Right kidney (tissue), 1 donor: ENCODE results near the gene C19orf25.
A peak's percentile ranks its signal among the peaks of the same experiment; 100 is the strongest.
"Not testable (repeated sequence)": the region's sequence is repeated elsewhere in the genome, so short reads cannot be mapped to it uniquely, and the experiment has no call there.

Source experiments
- DNase-seq: peaks from one replicate; pipeline ENCODE4 v3.0.0-alpha.2; 2016

Gene C19orf25

GRCh38 chr19:1482361-1483130 is 3.5 kb upstream of the C19orf25 start:
- DNase-seq, result no peak

GRCh38 chr19:1481893-1482360 is 2.9 kb upstream of the C19orf25 start:
- no peak for DNase-seq

- DNase-seq, result no peak
Measured at GRCh38 chr19:1481224-1481892, 2.3 kb upstream of the C19orf25 start.

GRCh38 chr19:1477056-1477455 is 2.0 kb downstream of the C19orf25 start:
- not testable (repeated sequence) for DNase-seq

GRCh38 chr19:1475751-1476437 is 3.1 kb downstream of the C19orf25 start:
- DNase-seq, result no peak

- no peak for DNase-seq
Measured at GRCh38 chr19:1474765-1475351, 4.2 kb downstream of the C19orf25 start.

- DNase-seq, result no peak
Measured at GRCh38 chr19:1474011-1474764, 4.8 kb downstream of the C19orf25 start.

GRCh38 chr19:1473085-1473851 is 5.7 kb downstream of the C19orf25 start:
- DNase-seq, result no peak

DNA sequence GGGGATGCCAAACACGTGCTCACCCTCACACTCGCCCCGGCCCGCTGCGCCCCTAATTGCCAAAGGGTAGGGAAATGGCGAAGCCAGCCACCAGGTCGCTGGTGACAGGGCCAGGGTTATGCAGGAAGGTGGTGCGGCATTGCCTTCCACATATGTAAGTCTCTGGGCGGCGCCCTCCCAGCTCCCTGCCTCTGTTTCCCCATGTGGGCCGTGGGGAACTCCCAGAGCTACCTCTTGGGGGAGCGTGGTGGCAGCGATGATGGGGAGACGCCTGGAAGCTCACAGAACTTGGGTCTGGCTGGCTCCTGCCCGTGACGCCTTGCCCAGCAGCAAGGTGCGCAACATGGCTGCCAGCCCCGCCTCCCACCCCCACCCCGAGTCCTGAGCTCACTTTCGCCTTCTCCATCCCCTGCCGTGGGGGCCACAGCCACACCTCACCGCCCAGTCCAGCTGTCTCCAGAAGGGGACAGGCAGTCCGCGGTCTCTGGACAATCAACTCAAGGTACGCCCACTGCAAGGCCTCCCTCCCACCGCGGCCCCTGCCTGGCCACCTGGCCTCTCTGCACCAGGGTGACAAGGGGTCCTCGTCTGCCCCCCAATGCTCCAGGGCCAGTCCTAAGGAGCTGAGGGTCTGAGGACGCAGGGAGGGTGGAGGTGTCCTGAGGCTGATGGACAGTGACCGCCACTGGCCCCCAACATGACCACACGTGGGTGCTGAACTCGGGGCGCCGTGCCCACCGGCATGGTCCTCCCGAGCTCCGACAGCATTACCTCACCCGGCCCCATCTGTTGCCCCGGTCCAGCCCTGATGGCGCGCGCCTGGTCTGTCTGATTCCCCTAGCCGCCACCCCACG is 6.6 kb downstream of the C19orf25 start:
- no peak for DNase-seq

- DNase-seq, result no peak
Measured at GRCh38 chr19:1471515-1472160, 7.4 kb downstream of the C19orf25 start.

GRCh38 chr19:1471010-1471514 is 8.0 kb downstream of the C19orf25 start:
- peak; percentile 64 for DNase-seq

DNA sequence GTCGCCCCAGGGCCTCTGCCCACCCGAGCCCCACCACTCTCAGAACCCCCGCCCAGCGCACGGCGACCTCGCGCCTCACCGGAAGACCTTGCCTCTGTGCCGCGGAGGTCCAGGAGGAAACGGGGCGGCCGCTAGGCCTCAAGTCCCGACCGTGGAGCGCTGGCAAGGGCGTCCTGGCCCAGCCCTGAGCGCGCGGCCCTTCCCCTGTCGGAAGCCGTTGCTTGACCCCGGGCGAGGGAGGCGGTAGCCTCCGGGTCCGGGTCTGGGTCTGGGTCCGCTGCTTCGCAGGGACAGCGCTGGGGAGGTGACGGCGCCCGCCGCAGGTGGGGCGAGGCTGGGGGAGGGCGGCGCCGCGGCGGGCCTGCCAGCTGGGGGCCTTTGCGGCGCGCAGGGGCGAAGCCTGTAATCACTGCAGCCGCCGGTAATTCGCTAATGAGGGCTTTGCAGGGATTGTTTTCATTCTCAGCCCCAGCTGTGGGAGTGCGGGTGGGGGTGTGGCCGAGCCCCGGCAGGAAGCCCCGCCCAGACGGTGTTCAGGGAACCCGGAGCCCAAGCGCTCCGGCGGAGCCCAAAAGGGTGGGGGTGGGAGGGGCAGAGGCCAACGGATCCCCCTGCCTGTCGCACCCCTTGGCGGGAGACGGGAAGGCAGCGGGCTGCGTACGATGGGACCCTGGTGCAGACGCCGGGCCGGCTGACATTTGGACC is 8.6 kb downstream of the C19orf25 start:
- peak; percentile 63 for DNase-seq

- DNase-seq, result no peak
Measured at GRCh38 chr19:1470055-1470304, 9.0 kb downstream of the C19orf25 start.

DNA sequence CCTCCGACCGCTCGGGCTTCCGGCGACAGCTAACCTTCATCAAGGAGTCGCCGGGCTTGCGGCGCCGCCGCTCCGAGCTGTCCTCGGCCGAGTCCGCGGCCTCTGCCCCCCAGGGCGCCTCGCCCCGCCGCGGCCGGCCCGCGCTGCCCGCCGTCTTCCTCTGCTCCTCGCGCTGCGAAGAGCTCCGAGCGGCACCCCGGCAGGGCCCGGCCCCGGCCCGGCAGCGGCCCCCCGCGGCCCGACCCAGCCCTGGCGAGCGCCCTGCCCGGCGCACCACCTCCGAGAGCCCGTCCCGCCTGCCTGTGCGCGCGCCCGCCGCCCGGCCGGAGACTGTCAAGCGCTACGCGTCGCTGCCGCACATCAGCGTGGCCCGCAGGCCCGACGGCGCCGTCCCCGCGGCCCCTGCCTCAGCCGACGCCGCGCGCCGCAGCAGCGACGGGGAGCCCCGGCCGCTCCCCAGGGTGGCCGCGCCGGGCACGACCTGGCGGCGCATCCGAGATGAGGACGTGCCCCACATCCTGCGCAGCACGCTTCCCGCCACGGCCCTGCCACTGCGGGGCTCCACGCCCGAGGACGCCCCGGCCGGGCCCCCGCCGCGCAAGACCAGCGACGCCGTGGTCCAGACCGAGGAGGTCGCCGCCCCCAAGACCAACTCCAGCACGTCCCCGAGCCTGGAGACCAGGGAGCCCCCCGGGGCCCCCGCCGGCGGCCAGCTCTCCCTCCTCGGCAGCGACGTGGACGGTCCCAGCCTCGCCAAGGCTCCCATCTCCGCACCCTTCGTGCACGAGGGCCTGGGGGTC is 9.6 kb downstream of the C19orf25 start:
- no peak for DNase-seq

GRCh38 chr19:1468821-1469254 is 10.2 kb downstream of the C19orf25 start:
- DNase-seq, result no peak

DNA sequence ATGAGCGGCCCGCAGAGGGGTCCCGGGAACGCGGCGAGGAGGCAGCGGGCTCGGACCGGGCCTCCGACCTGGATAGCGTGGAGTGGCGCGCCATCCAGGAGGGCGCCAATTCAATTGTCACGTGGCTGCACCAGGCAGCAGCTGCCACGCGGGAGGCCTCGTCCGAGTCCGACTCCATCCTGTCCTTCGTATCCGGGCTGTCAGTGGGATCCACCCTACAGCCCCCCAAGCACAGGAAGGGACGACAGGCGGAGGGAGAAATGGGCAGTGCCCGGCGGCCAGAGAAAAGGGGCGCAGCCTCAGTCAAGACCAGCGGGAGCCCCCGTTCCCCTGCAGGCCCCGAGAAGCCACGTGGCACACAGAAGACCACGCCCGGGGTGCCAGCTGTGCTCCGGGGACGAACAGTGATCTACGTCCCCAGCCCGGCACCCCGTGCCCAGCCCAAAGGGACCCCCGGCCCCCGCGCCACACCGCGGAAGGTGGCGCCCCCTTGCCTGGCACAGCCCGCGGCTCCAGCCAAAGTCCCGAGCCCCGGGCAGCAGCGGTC is 10.7 kb downstream of the C19orf25 start:
- DNase-seq, result peak; percentile 56

- DNase-seq, result peak; percentile 55
Measured at GRCh38 chr19:1467490-1468273, 11.3 kb downstream of the C19orf25 start.
